ENCODE data around the gene PAXX. TPM values are rescaled to one million over a fixed set of nuclear protein-coding genes. Genes with fewer than 3 reads are reported as not detected.

Gene PAXX
- total RNA-seq, 4 donors from 2014 or later = 52.3 to 92.4 (median 63.0) TPM

- TF ChIP-seq, protein P1, sequence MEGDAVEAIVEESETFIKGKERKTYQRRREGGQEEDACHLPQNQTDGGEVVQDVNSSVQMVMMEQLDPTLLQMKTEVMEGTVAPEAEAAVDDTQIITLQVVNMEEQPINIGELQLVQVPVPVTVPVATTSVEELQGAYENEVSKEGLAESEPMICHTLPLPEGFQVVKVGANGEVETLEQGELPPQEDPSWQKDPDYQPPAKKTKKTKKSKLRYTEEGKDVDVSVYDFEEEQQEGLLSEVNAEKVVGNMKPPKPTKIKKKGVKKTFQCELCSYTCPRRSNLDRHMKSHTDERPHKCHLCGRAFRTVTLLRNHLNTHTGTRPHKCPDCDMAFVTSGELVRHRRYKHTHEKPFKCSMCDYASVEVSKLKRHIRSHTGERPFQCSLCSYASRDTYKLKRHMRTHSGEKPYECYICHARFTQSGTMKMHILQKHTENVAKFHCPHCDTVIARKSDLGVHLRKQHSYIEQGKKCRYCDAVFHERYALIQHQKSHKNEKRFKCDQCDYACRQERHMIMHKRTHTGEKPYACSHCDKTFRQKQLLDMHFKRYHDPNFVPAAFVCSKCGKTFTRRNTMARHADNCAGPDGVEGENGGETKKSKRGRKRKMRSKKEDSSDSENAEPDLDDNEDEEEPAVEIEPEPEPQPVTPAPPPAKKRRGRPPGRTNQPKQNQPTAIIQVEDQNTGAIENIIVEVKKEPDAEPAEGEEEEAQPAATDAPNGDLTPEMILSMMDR (IDR thresholded peaks at IDR 0.05) = no peak
- TF ChIP-seq POLR2A (IDR thresholded peaks at IDR 0.05) = no peak
- peaks cover 0 to 13% (median 0%) of the 10 kb centered on the region in 3 donors for H3K36me3 ChIP-seq
- no peak overlapping the region for H3K4me3 ChIP-seq
- H3K27me3 ChIP-seq = no peaks in the 10 kb centered on the region
- DNase-seq = no peak
- peaks cover 0 to 16% (median 12%) of the 10 kb centered on the region in 4 donors for H3K4me1 ChIP-seq
- H3K9me3 ChIP-seq = no peaks in the 10 kb centered on the region
- no peak overlapping the region for H3K27ac ChIP-seq
Measured at GRCh38 chr9:137037483-137037882, 45.3 kb downstream of the PAXX start.

DNA sequence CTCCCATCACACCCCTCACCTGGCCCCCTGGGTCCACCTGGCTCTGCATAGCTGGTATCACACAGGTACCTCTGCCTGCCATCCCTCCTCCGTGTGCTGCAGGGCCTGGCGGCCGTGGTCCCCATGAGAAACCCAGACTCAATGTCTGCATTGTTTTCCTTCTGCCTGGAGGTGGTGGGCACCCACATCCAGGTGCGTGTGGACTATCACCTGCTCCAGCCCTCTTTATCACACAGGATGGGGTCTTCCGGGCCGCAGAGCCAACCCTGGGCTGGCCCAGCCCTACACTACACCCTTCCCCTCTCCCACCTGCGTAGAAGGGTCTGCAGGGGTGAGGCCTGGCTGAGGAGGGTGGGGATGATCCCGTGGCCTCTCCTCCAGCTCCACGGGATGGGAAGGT is 46.7 kb downstream of the PAXX start:
- no peak for DNase-seq
- H3K27me3 ChIP-seq = no peaks in the 10 kb centered on the region
- no peaks in the 10 kb centered on the region for H3K9me3 ChIP-seq
- TF ChIP-seq, protein P1 (IDR thresholded peaks at IDR 0.05) = no peak
- TF ChIP-seq POLR2A (IDR thresholded peaks at IDR 0.05) = no peak
- no peak overlapping the region for H3K4me3 ChIP-seq
- peaks cover 0 to 13% (median 0%) of the 10 kb centered on the region in 3 donors for H3K36me3 ChIP-seq
- peaks cover 0 to 24% (median 11%) of the 10 kb centered on the region in 4 donors for H3K4me1 ChIP-seq
- H3K27ac ChIP-seq = no peak overlapping the region

DNA sequence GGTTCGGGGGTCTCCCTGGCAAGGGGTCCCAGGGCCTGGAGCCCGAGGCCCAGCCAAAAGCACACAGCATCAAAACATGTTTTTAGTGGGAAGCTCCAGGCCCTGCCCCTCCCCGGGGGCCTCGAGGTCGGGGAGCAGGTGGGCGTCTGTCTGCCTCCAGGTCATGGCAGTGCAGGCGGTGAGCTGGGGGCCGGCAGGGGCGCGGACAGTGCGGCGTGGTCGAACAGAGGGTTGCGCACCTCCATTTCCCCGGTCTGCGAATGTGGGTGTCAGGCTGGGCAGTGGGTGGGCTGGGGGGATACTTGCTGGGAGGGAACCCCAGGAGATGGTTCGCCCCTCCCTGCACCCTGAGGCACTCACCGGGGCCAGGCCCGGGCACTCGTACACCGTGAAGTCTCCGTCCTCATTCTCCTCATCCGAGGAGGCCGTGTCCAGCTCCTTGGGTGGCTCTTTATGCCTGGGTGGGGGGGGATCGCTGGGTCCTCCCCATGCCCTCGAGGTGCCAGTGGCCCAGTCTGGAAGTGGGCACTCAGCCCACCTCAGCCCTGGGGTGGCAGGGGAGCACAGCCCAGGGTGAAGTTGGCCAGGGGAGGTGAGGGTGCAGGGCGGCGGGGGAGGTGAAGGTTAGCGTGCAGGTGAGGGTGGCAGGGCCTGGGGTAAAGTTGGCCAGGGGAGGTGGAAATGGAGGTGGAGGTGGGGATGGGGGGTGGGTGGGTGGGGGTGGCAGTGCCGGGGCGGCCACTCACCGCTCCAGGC is 47.6 kb downstream of the PAXX start:
- peaks cover 0 to 27% (median 5%) of the 10 kb centered on the region in 4 donors for H3K4me1 ChIP-seq
- peaks cover 0 to 3% of the 10 kb centered on the region in 2 donors for H3K27me3 ChIP-seq
- no peak overlapping the region for H3K4me3 ChIP-seq
- H3K9me3 ChIP-seq = no peaks in the 10 kb centered on the region
- no peak for DNase-seq
- no peak overlapping the region for H3K27ac ChIP-seq
- TF ChIP-seq, protein P1 (IDR thresholded peaks at IDR 0.05) = no peak
- TF ChIP-seq POLR2A (IDR thresholded peaks at IDR 0.05) = no peak
- peaks cover 0 to 13% (median 0%) of the 10 kb centered on the region in 3 donors for H3K36me3 ChIP-seq

- Histone ChIP-seq H3K36me3 (peaks cover 0 to 13% (median 0%) of the 10 kb centered on the region in 3 donors), H3K27ac (no peak overlapping the region), H3K9me3 (no peaks in the 10 kb centered on the region), H3K4me1 (peaks cover 0 to 26% (median 2%) of the 10 kb centered on the region in 4 donors), H3K27me3 (peaks cover 0 to 4% of the 10 kb centered on the region in 2 donors), H3K4me3 (no peak overlapping the region)
- no peak for DNase-seq
- TF ChIP-seq, protein P1 (IDR thresholded peaks at IDR 0.05) = no peak
- no peak for TF ChIP-seq POLR2A (IDR thresholded peaks at IDR 0.05)
Measured at GRCh38 chr9:137040568-137040967, 48.3 kb downstream of the PAXX start.

GRCh38 chr9:137041124-137041523 is 48.9 kb downstream of the PAXX start:
- Histone ChIP-seq H3K4me1 (peaks cover 2 to 28% (median 7%) of the 10 kb centered on the region in 4 donors), H3K4me3 (no peak overlapping the region), H3K27me3 (peaks cover 0 to 4% of the 10 kb centered on the region in 2 donors), H3K9me3 (no peaks in the 10 kb centered on the region), H3K27ac (no peak overlapping the region), H3K36me3 (peaks cover 0 to 13% (median 0%) of the 10 kb centered on the region in 3 donors)
- TF ChIP-seq, protein P1 (IDR thresholded peaks at IDR 0.05) = no peak
- no peak for TF ChIP-seq POLR2A (IDR thresholded peaks at IDR 0.05)
- DNase-seq = no peak

All from Peyer's patch (tissue), 4 donors.